HEK293 (cell line): ENCODE measurements around the gene CNTN4.

ENCODE experiments used
- CTCF ChIA-PET: fragments of 350-600 bp; formaldehyde crosslinking; extraction: SDS; loops from one replicate; lab custom pipeline; 2021; ENCODE audit warnings: antibody characterized with exemption; lab: Yijun Ruan, JAX
- POLR2A ChIA-PET: fragments of 300-600 bp; formaldehyde crosslinking; extraction: SDS; loops from one replicate; lab custom pipeline; 2020; ENCODE audit warnings: antibody characterized with exemption, inconsistent platforms; lab: Yijun Ruan, JAX
- H3K27ac ChIP-seq: fragments of 200-500 bp; sonication (Bioruptor generic); 2 replicates; pipeline ENCODE4 v1.5.1; 2014; ENCODE audit warnings: low read depth, low read length, control low read depth, inconsistent platforms; ENCODE audit errors: extremely low read depth
- H3K36me3 ChIP-seq, 2 experiments: fragments of 200-500 bp in 1 of 2; sonication (Bioruptor generic) in 1 of 2; 1 replicate in 1 of 2; 2 replicates in 1 of 2; pipeline ENCODE4 v1.5.1; 2014 to 2017; ENCODE audit warnings: inconsistent platforms in 2 of 2, low read length in 2 of 2; ENCODE audit not compliant: control insufficient read depth in 2 of 2, insufficient read depth in 1 of 2
- H3K4me1 ChIP-seq: fragments of 200-500 bp; sonication (Bioruptor generic); 2 replicates; pipeline ENCODE4 v1.5.1; 2014; ENCODE audit warnings: mild to moderate bottlenecking, low read length, inconsistent platforms; ENCODE audit not compliant: control insufficient read depth, insufficient read depth
- H3K4me3 ChIP-seq: 2 replicates; pipeline ENCODE4 v1.5.1; 2011; ENCODE audit warnings: low read depth, mild to moderate bottlenecking, control low read depth, low read length, moderate library complexity
- H3K9me3 ChIP-seq: fragments of 200-500 bp; sonication (Bioruptor generic); 2 replicates; pipeline ENCODE4 v1.5.1; 2014; ENCODE audit warnings: low read depth, low read length, inconsistent platforms; ENCODE audit not compliant: control insufficient read depth, insufficient read depth
- AEBP2 ChIP-seq: fragments of 450-650 bp; formaldehyde crosslinking; IDR thresholded peaks from 2 replicates; pipeline ENCODE4 v1.5.1; 2016; ENCODE audit warnings: missing biosample characterization, missing genetic modification characterization, borderline replicate concordance
- BCL11B ChIP-seq: fragments of 450-650 bp; formaldehyde crosslinking; IDR thresholded peaks from 2 replicates; pipeline ENCODE4 v1.5.1; 2016; ENCODE audit warnings: low read depth, missing biosample characterization, missing genetic modification characterization
- BCL6B ChIP-seq: fragments of 450-650 bp; formaldehyde crosslinking; IDR thresholded peaks from 2 replicates; pipeline ENCODE4 v1.5.1; 2017; ENCODE audit warnings: missing biosample characterization, missing genetic modification characterization
- EGR2 ChIP-seq: fragments of 450-650 bp; formaldehyde crosslinking; IDR thresholded peaks from 2 replicates; pipeline ENCODE4 v1.5.1; 2016; ENCODE audit warnings: low read depth, missing biosample characterization, missing genetic modification characterization
- YY2 ChIP-seq: fragments of 450-650 bp; formaldehyde crosslinking; IDR thresholded peaks from 2 replicates; pipeline ENCODE4 v1.5.1; 2016; ENCODE audit warnings: missing biosample characterization, missing genetic modification characterization
- ZBTB10 ChIP-seq: fragments of 450-650 bp; formaldehyde crosslinking; IDR thresholded peaks from 2 replicates; pipeline ENCODE4 v1.5.1; 2016; ENCODE audit warnings: missing biosample characterization, missing genetic modification characterization
- ZNF138 ChIP-seq: fragments of 450-650 bp; formaldehyde crosslinking; IDR thresholded peaks from 2 replicates; pipeline ENCODE4 v1.5.1; 2016; ENCODE audit warnings: missing biosample characterization, missing genetic modification characterization, borderline replicate concordance
- ZNF202 ChIP-seq: fragments of 450-650 bp; formaldehyde crosslinking; IDR thresholded peaks from 2 replicates; pipeline ENCODE4 v1.5.1; 2016; ENCODE audit warnings: missing biosample characterization, missing genetic modification characterization, borderline replicate concordance
- ZNF223 ChIP-seq: fragments of 450-650 bp; formaldehyde crosslinking; IDR thresholded peaks from 2 replicates; pipeline ENCODE4 v1.5.1; 2016; ENCODE audit warnings: missing biosample characterization, missing genetic modification characterization
- ZNF24 ChIP-seq: fragments of 450-650 bp; formaldehyde crosslinking; IDR thresholded peaks from 2 replicates; pipeline ENCODE4 v1.5.1; 2016; ENCODE audit warnings: missing biosample characterization, missing genetic modification characterization
- ZNF311 ChIP-seq: fragments of 450-650 bp; formaldehyde crosslinking; IDR thresholded peaks from 2 replicates; pipeline ENCODE4 v1.5.1; 2017; ENCODE audit warnings: missing biosample characterization, missing genetic modification characterization, borderline replicate concordance
- ZNF398 ChIP-seq: fragments of 450-650 bp; formaldehyde crosslinking; IDR thresholded peaks from 2 replicates; pipeline ENCODE4 v1.5.1; 2017; ENCODE audit warnings: missing biosample characterization, missing genetic modification characterization
- ZNF426 ChIP-seq: fragments of 450-650 bp; formaldehyde crosslinking; IDR thresholded peaks from 2 replicates; pipeline ENCODE4 v1.5.1; 2017; ENCODE audit warnings: missing biosample characterization, missing genetic modification characterization, mild to moderate bottlenecking, inconsistent platforms, moderate library complexity
- ZNF48 ChIP-seq: fragments of 450-650 bp; formaldehyde crosslinking; IDR thresholded peaks from 2 replicates; pipeline ENCODE4 v1.5.1; 2016; ENCODE audit warnings: missing biosample characterization, missing genetic modification characterization
- ZNF660 ChIP-seq: fragments of 450-650 bp; IDR thresholded peaks from 2 replicates; pipeline ENCODE4 v1.5.1; 2018; ENCODE audit warnings: missing biosample characterization, mild to moderate bottlenecking, missing genetic modification characterization
- ZNF677 ChIP-seq: fragments of 450-650 bp; IDR thresholded peaks from 2 replicates; pipeline ENCODE4 v1.5.0; 2018; ENCODE audit warnings: missing biosample characterization, mild to moderate bottlenecking, missing genetic modification characterization, moderate library complexity

Gene CNTN4

GRCh38 chr3:2356298-2356950, 257.8 kb downstream of the CNTN4 start (continued):
- no peak for TF ChIP-seq ZBTB10 (tag by site-specific recombination)

GRCh38 chr3:2360815-2361214, 262.1 kb downstream of the CNTN4 start:
- H3K4me3 ChIP-seq, result no peak overlapping the region
- no peaks in the 10 kb centered on the region for H3K9me3 ChIP-seq
- CTCF ChIA-PET, result no interaction called here
- no peak overlapping the region for H3K27ac ChIP-seq
- POLR2A ChIA-PET, result no interaction called here
- H3K36me3 ChIP-seq, result no peaks in the 10 kb centered on the region
- no peaks in the 10 kb centered on the region for H3K4me1 ChIP-seq
- no peak for TF ChIP-seq ZNF677 (tag by site-specific recombination)

GRCh38 chr3:2362122-2362521, 263.5 kb downstream of the CNTN4 start:
- Histone ChIP-seq H3K4me3 (no peak overlapping the region), H3K4me1 (no peaks in the 10 kb centered on the region), H3K27ac (no peak overlapping the region), H3K36me3 (no peaks in the 10 kb centered on the region), H3K9me3 (no peaks in the 10 kb centered on the region)
- POLR2A ChIA-PET, result no interaction called here
- CTCF ChIA-PET, result no interaction called here
- TF ChIP-seq BCL11B, result no peak
- no peak for TF ChIP-seq AEBP2 (tag by site-specific recombination)
- TF ChIP-seq ZNF48 (tag by site-specific recombination), result no peak
- no peak for TF ChIP-seq ZNF24 (tag by site-specific recombination)
- TF ChIP-seq ZNF426 (tag by site-specific recombination), result no peak
- TF ChIP-seq ZNF138, result no peak
- no peak for TF ChIP-seq ZNF398 (tag by site-specific recombination)
- no peak for TF ChIP-seq ZNF311
- no peak for TF ChIP-seq EGR2
- TF ChIP-seq BCL6B (tag by site-specific recombination), result no peak
- no peak for TF ChIP-seq ZNF223 (tag by site-specific recombination)
- TF ChIP-seq ZNF660 (tag by site-specific recombination), result no peak
- TF ChIP-seq ZNF202 (tag by site-specific recombination), result no peak
- TF ChIP-seq YY2 (tag by site-specific recombination), result no peak
